Liver (tissue), 3 donors: ENCODE data around the gene MUC2.

Experiments
- EGR1 ChIP-seq, 2 donors: IDR thresholded peaks; 2 replicates each; pipeline ENCODE4 v1.6.1; 2016 to 2018; ENCODE audit warnings: antibody characterized with exemption in 2 of 2, low read depth in 2 of 2
- GABPA ChIP-seq, 2 donors: IDR thresholded peaks in 1 of 2; conservative IDR thresholded peaks in 1 of 2; 2 replicates each; pipeline ENCODE4 v1.6.1; 2016; ENCODE audit warnings: antibody characterized with exemption in 2 of 2, mild to moderate bottlenecking in 1 of 2, moderate library complexity in 1 of 2
- JUND ChIP-seq, 2 donors: IDR thresholded peaks; 2 replicates each; pipeline ENCODE4 v1.6.1; 2016; ENCODE audit warnings: antibody characterized with exemption in 2 of 2
- RAD21 ChIP-seq, 2 donors: IDR thresholded peaks; 2 replicates each; pipeline ENCODE4 v1.6.1; 2016; ENCODE audit warnings: antibody characterized with exemption in 2 of 2, mild to moderate bottlenecking in 2 of 2
- RXRA ChIP-seq, 2 donors: IDR thresholded peaks; 2 replicates each; pipeline ENCODE4 v1.6.1; 2017 to 2018; ENCODE audit warnings: antibody characterized with exemption in 2 of 2, mild to moderate bottlenecking in 1 of 2
- YY1 ChIP-seq: IDR thresholded peaks from 2 replicates; pipeline ENCODE4 v1.6.1; 2016; ENCODE audit warnings: antibody characterized with exemption, mild to moderate bottlenecking
- TF ChIP-seq, protein P1 (sequence below): fragments of 150-350 bp; IDR thresholded peaks from 2 replicates; pipeline ENCODE4 v1.5.1; 2017; ENCODE audit warnings: improper control_type of control experiment, low read depth, low read length; ENCODE audit not compliant: missing input control
- TF ChIP-seq, protein P2 (sequence below): IDR thresholded peaks from 2 replicates; pipeline ENCODE4 v1.6.1; 2016; ENCODE audit warnings: antibody characterized with exemption
- TF ChIP-seq, protein P3 (sequence below): IDR thresholded peaks from 2 replicates; pipeline ENCODE4 v1.6.1; 2016; ENCODE audit warnings: antibody characterized with exemption
- donor health status: healthy.
- donor health status: healthy.

DNA sequence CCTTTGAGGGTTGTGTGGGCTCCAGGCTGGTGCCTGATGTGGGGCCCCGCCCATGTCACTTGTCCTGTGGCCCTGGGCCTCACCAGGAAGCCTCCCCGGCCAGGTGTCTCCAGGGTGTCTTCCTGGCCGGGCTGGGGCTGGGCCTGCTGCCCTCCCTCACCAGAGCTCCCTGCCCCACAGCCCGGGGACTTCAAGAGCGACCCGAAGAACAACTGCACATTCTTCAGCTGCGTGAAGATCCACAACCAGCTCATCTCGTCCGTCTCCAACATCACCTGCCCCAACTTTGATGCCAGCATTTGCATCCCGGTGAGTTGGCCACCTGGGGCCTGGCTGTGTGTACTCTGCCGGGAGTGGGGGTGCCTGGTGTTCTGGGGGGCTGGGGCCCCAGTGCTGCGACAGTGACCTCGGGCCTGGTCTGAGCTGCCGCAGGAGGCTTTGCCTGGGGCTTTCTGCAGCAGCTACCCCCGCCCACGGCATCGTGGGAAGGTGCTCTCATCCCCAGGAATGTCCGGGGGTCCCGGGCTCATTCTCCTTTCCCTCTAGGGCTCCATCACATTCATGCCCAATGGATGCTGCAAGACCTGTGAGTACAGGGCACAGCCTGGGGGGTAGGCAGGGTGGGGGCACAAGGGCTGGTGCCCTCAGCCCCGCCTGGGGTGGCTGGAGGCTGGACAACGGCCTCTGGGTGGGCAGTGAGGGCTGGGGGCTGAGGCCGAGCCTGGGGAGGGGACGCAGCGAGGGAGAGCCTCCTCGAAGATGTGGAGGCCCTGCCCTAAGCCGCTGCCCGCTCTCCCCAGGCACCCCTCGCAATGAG lies 34.6 kb downstream of the MUC2 start:
- TF ChIP-seq, protein P1, sequence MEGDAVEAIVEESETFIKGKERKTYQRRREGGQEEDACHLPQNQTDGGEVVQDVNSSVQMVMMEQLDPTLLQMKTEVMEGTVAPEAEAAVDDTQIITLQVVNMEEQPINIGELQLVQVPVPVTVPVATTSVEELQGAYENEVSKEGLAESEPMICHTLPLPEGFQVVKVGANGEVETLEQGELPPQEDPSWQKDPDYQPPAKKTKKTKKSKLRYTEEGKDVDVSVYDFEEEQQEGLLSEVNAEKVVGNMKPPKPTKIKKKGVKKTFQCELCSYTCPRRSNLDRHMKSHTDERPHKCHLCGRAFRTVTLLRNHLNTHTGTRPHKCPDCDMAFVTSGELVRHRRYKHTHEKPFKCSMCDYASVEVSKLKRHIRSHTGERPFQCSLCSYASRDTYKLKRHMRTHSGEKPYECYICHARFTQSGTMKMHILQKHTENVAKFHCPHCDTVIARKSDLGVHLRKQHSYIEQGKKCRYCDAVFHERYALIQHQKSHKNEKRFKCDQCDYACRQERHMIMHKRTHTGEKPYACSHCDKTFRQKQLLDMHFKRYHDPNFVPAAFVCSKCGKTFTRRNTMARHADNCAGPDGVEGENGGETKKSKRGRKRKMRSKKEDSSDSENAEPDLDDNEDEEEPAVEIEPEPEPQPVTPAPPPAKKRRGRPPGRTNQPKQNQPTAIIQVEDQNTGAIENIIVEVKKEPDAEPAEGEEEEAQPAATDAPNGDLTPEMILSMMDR = no peak
- no peak for TF ChIP-seq GABPA (IDR thresholded peaks at IDR 0.05 in 1 of 2, conservative IDR thresholded peaks at IDR 0.05 in 1 of 2)
- TF ChIP-seq RAD21 (IDR thresholded peaks at IDR 0.05) = no peak
- no peak for TF ChIP-seq EGR1 (IDR thresholded peaks at IDR 0.05; ENCODE audit: low read depth in 2 of 2)
- no peak for TF ChIP-seq YY1
- TF ChIP-seq, protein P2, sequence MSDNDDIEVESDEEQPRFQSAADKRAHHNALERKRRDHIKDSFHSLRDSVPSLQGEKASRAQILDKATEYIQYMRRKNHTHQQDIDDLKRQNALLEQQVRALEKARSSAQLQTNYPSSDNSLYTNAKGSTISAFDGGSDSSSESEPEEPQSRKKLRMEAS = no peak
- no peak for TF ChIP-seq JUND (IDR thresholded peaks at IDR 0.05)
- TF ChIP-seq, protein P3, sequence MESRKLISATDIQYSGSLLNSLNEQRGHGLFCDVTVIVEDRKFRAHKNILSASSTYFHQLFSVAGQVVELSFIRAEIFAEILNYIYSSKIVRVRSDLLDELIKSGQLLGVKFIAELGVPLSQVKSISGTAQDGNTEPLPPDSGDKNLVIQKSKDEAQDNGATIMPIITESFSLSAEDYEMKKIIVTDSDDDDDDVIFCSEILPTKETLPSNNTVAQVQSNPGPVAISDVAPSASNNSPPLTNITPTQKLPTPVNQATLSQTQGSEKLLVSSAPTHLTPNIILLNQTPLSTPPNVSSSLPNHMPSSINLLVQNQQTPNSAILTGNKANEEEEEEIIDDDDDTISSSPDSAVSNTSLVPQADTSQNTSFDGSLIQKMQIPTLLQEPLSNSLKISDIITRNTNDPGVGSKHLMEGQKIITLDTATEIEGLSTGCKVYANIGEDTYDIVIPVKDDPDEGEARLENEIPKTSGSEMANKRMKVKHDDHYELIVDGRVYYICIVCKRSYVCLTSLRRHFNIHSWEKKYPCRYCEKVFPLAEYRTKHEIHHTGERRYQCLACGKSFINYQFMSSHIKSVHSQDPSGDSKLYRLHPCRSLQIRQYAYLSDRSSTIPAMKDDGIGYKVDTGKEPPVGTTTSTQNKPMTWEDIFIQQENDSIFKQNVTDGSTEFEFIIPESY = no peak
- no peak for TF ChIP-seq RXRA (IDR thresholded peaks at IDR 0.05)
